GM12873 (cell line): ENCODE results near the gene CELF2.

Source experiments
- CTCF ChIP-seq: IDR thresholded peaks from 2 replicates; pipeline ENCODE4 v1.5.1; 2012; ENCODE audit warnings: low read depth, mild to moderate bottlenecking, moderate library complexity, low read length, control low read depth; ENCODE audit not compliant: insufficient read depth; ENCODE audit errors: missing control alignments

CELF2 gene

GRCh38 chr10:11280187-11280932 is 262.7 kb downstream of the CELF2 start:
- TF ChIP-seq CTCF: no peak

GRCh38 chr10:11282156-11282555 is 264.5 kb downstream of the CELF2 start:
- TF ChIP-seq CTCF: no peak

GRCh38 chr10:11282661-11283060 is 265.0 kb downstream of the CELF2 start:
- TF ChIP-seq CTCF: no peak

GRCh38 chr10:11284291-11285085 is 266.8 kb downstream of the CELF2 start:
- TF ChIP-seq CTCF: no peak

- no peak for TF ChIP-seq CTCF
Observed at GRCh38 chr10:11285171-11285570, 267.5 kb downstream of the CELF2 start.

GRCh38 chr10:11286261-11286852 is 268.7 kb downstream of the CELF2 start:
- TF ChIP-seq CTCF: no peak

GRCh38 chr10:11288302-11288701 is 270.6 kb downstream of the CELF2 start:
- TF ChIP-seq CTCF: no peak
